ENCODE measurements around the gene GALM. TPM values are rescaled to one million over a fixed set of nuclear protein-coding genes. Genes with fewer than 3 reads are reported as not detected.

The GALM gene
- total and polyA plus RNA-seq, 2 experiments from 2014 or later = 46.0 to 47.4 TPM

- H3K36me3 ChIP-seq = no peaks in the 10 kb centered on the region
- no peaks in the 10 kb centered on the region for H3K9me3 ChIP-seq (ENCODE audit: low read depth)
- H3K27ac ChIP-seq = no peak overlapping the region
- H3K4me3 ChIP-seq = no peak overlapping the region
- TF ChIP-seq CTCF (IDR thresholded peaks at IDR 0.05; ENCODE audit: low read depth, low read length) = no peak
- no peaks in the 10 kb centered on the region for H3K27me3 ChIP-seq
- no peak for DNase-seq (ENCODE audit: low read depth in 1 of 2, low spot score in 1 of 2)
- no peaks in the 10 kb centered on the region for H3K4me1 ChIP-seq (ENCODE audit: low read depth)
These were observed 31.4 kb downstream of the GALM start for GRCh38 chr2:38697116-38697840.

DNA sequence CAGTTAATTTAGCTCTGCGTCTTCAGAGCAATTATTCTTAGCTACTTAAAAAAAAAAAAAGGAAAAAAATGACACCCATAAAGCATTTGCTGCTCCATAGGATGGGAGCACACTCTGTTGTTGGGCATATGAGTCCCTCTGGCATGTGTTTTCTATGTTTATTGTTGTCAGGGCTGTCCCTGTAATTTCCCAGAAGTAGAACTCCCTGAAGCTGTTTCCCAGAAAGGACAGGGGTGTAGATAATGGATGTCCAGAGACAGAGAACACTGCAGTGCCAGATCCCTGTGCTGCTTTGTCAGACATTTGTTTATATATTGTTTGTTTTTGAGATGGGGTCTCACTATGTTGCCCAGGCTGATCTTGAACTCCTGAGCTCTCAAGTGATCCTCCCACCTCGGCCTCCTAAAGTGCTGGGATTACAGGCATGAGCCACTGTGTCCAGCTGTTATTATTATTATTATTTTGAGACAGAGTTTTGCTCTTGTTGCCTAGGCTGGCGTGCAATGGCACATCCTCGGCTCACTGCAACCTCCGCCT, 32.6 kb downstream of the GALM start:
- Histone ChIP-seq H3K9me3 (ENCODE audit: low read depth) (no peaks in the 10 kb centered on the region), H3K27ac (no peak overlapping the region), H3K4me3 (no peak overlapping the region), H3K4me1 (ENCODE audit: low read depth) (no peaks in the 10 kb centered on the region), H3K36me3 (no peaks in the 10 kb centered on the region), H3K27me3 (no peaks in the 10 kb centered on the region)
- TF ChIP-seq CTCF (IDR thresholded peaks at IDR 0.05; ENCODE audit: low read depth, low read length) = no peak
- DNase-seq (ENCODE audit: low read depth in 1 of 2, low spot score in 1 of 2) = no peak

DNA sequence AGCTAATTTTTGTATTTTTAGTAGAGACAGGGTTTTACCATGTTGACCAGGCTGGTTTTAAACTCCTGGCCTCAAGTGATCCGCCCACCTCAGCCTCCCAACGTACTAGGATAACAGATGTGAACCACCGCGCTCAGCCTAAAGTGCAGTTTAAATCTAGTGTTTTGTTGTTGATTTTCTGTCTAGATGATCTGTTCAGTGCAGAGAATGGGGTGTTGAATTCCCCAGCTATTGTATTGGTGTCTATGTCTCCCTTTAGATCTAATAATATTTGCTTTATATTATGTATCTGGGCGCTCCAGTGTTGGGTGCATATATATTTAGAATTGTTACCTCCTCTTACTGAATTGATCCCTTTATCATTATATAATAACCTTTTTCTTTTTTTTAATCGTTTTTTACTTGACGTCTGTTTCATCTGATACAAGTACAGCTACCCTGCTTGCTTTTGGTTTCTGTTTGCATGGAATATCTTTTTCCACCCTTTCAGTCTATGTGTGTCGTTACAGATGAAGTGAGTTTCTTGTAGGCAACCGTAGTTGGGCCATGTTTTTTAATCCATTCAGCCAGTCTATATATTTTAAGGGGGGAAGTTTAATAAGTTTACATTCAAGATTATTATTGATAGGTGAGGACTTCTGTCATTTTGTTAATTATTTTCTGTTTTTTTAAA, 34.3 kb downstream of the GALM start:
- Histone ChIP-seq H3K4me1 (ENCODE audit: low read depth) (no peaks in the 10 kb centered on the region), H3K4me3 (no peak overlapping the region), H3K27me3 (no peaks in the 10 kb centered on the region), H3K9me3 (ENCODE audit: low read depth) (no peaks in the 10 kb centered on the region), H3K36me3 (no peaks in the 10 kb centered on the region), H3K27ac (no peak overlapping the region)
- TF ChIP-seq CTCF (IDR thresholded peaks at IDR 0.05; ENCODE audit: low read depth, low read length) = no peak
- no peak for DNase-seq (ENCODE audit: low read depth in 1 of 2, low spot score in 1 of 2)

GRCh38 chr2:38700881-38701458, 35.1 kb downstream of the GALM start:
- TF ChIP-seq CTCF (IDR thresholded peaks at IDR 0.05; ENCODE audit: low read depth, low read length) = no peak

DNA sequence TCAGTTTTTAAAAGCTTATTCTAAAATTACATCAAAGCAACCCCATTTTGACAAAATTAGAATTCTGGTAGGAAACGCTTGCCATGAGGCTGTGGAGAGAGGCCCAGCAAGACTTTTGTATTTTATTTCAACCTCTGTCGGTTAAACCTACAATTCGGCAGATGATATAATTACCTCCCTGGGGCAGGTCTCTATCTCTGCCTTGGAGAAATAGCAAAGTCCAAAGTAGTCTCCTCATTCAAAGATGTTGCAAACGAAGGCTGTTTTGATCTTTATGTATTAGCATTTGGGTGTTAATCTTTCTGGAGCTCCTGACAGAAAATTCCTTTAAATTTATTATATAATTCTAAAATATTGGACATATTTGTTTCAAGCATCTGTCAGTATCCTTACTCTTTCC, 35.6 kb downstream of the GALM start:
- no peak overlapping the region for H3K27ac ChIP-seq

More at GRCh38 chr2:38700881-38701458, 35.1 kb downstream of the GALM start:
- no peaks in the 10 kb centered on the region for H3K27me3 ChIP-seq
- no peak overlapping the region for H3K4me3 ChIP-seq
- DNase-seq (ENCODE audit: low read depth in 1 of 2, low spot score in 1 of 2) = no peak
- no peaks in the 10 kb centered on the region for H3K4me1 ChIP-seq (ENCODE audit: low read depth)
- H3K36me3 ChIP-seq = no peaks in the 10 kb centered on the region
- H3K27ac ChIP-seq = no peak overlapping the region
- no peaks in the 10 kb centered on the region for H3K9me3 ChIP-seq (ENCODE audit: low read depth)

More for the DNA sequence above, 35.6 kb downstream of the GALM start:
- no peaks in the 10 kb centered on the region for H3K36me3 ChIP-seq
- H3K27me3 ChIP-seq = no peaks in the 10 kb centered on the region
- H3K4me3 ChIP-seq = no peak overlapping the region
- no peaks in the 10 kb centered on the region for H3K9me3 ChIP-seq (ENCODE audit: low read depth)
- no peaks in the 10 kb centered on the region for H3K4me1 ChIP-seq (ENCODE audit: low read depth)
- no peak for DNase-seq (ENCODE audit: low read depth in 1 of 2, low spot score in 1 of 2)
- TF ChIP-seq CTCF (IDR thresholded peaks at IDR 0.05; ENCODE audit: low read depth, low read length) = no peak
